ENCODE results near the gene TMEM158.

The TMEM158 gene
- 0.64 to 2.9 (median 1.5) reads per million in 17 experiments for total RNA-seq

DNA sequence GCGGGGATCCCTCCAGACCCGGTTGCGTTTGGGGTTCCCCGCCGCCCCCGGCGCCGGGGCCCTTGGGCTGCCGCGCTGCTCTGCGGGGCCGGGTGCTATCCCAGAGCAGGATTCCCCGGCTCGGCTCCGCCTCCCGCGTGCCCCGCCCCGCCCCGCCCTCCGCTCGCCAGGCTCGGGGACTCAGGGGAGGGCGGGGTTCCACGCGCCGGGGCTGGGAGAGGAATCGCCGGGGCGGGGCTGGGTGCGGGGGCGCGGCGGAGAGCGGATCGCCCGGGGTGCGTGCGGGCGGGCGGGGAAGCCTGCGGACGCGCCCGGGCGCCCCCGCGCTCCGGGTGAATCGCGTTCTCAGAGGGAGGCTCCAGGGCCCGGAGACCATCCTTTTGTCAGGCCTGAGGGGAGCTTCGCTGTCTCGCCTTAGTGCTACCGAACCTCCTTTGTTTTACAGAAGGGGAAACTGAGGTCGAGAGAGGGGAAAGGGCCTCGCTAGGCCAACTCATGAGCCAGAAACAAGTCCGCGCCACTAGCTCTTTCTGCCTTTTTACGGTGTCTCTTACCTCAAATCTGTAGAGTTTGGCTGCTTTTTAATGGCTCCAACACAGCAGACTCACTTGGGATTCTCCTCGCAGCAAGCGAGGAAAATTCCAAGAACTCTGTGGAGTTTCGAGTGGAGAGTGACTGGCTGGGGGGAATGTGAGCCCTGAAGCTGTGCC lies at the start of gene TMEM158:
TSS of gene TMEM158 (minus strand) at position 82 of the 710 bp plus-strand sequence. CDS start 260 bp downstream, outside the sequence.
- DNase-seq = peak; percentile 83 to 94 (median 90)

DNA sequence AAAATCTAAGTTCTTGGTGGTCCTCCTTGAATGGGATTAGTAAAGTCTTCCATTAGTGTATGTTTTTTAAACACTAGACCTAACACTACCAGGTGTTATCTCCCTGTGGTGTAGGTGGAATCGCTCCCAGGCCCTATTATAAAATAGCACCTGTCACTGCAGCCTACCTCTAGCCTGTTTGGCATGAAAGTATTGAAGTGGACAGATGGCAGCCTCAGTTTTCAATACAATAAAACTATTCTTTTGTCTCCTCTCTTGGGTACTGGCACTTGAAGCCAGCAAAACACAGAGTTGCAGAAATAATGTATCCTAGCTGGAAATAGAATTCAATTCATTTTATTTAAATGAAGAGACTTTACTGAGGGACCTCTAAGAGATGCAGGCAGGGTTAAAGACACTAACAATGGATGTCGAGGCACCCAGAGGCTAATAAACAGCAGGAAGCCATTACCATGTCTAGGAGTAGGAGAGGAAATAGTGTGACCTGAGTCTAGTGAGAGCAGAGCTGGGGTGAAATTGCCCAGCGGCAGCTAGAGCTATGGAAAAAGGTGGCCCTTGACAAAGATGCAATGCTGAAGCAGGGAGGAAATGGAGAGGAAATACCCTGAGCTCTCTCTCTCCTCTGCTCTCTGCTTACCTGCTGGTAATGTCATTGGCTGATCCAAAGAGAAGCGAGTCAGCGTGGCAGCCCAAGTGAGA lies 49.1 kb upstream of the TMEM158 start:
- DNase-seq = no peak

DNA sequence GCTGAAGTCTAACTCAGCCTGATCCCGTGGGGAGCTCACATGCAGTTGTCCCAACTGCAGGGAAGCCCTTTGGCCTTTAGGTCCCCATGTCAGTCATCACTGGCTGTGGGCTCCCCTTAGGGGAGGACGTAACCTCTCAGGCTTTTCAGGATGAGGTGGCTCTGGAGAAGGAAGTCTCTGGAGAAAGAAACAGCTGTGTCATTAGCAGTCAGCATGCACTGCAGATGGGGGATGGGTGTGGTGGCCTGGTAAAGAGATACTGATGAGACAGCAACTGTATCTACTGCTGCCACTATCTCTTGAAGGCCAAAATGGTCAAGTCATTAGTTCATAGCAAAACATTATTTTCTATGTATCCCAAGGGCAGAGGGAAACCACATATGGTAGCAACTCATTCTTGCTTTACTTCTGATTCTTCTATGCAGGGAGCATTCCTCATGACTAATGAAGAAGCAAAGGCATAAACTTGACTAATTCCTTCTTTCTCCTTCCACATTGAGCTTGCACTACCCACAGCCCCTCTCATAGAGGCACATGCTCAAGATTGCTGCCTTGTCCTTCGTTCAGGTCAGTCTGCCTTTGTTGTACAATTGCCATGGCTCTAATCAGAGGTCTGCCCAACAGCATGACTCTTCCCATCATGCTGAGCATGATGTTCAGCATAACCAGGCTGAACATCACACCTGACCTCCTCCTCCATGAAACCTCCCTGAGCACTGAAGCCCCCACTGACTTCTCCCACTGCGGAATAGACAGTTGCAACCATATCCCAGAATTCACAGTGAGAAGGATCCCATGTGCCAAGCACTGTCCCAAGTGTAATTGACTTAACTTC lies 47.8 kb upstream of the TMEM158 start:
- peak; percentile 75 to 90 (median 84) for DNase-seq

DNA sequence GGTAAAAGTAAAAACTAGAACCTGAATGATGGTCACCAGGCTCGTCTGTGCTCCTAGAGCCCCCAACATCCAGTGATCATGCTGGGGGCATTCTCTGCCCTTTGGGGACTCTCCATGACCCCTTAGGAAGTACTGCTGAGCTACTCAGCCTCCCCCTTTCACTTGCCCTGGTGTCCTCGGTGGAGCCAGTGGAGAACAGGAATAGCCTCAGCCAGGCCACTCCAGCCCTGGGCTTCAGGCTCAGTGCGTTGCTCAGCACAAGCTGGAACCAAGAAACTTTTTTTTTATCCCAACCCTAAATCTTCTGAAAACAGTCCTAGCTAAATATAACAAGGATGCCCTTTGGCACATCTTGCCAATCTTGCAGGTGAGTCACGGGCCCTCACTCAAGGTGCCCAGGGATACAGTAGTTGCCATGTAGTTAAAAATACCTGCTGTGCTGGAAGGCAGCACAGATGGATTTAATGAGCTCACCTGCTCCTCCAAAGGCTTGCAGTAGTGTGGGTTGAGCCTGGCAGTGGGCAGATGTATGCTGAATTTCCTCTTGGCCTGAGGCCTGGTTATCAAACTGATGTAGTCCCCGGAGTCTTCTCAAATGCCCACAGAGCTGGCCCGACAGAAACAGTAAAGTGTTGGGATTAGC lies 46.9 kb upstream of the TMEM158 start:
- no peak for DNase-seq

DNA sequence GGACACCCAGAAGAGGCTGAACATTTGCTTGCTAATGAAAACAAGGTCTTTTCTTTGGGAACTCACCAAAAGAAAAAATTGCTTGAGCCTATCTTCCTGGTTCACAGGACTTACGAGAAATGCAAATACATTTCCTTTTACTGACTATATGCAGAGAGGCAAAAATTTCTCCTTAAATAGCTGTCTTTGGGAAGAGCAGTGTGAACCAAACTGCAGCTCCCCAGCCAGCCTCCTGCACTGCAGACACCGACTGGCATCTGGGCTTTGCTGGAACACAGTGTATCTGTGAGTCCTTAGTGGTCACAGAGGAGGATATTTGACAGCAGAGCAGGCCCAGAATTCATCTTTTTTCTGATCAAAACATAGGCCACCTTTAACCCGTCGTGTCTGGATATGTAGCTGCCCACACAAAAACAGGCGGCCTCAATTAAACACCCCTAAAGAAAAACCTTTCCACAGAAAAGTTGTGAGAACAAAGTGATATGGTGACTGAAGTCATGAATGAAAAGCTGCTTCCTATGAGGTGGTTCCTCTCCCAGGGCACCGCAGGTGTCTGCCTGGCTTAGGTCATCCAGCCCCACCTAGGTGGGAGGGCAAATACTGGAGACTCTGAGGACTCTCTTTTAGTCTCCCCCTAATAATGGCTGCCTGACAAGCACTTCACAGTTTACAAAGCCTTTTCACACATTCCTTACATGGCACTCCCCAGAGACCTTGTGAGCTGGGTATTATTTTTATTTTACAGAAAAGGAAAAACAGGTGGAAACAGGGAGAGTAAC lies 46.1 kb upstream of the TMEM158 start:
- no peak for DNase-seq

DNA sequence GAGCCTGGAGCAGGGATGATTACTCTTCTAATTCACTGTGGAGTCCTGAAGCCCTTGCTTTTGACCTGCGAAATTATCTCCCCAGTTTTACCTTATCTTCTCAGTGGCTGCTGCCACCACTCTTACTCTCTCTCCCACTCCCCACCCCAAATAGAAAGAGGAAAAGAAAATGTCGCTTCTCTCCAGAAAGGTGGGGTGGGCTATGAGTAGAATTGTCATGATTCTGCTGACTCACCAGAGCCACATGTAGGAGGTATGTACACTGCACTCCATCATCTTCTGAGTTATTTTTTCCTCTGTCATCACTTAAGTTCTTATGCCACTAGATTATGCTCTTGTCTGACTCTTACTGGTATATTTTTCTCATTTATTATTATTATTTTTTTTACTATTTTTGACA lies 43.9 kb upstream of the TMEM158 start:
- no peak for DNase-seq

DNA sequence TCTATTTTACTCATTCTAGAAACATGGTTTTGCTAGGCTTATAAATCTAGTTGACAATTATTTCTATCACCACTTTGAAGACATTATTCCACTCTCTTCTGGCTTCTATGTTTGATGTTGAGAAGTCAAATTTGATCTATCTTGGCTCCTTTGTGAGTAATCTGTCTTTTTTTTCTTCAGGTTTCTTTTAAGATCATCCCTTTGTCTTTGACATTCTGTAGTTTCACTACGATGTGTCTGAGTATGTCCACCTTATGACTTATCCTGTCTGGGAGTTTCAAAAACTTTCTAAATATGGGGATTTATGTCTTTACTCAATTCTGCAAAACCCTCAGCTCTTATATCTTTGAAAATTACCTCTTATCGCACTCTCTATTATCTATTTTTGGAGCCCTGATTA lies 41.0 kb upstream of the TMEM158 start:
- DNase-seq = no peak

DNA sequence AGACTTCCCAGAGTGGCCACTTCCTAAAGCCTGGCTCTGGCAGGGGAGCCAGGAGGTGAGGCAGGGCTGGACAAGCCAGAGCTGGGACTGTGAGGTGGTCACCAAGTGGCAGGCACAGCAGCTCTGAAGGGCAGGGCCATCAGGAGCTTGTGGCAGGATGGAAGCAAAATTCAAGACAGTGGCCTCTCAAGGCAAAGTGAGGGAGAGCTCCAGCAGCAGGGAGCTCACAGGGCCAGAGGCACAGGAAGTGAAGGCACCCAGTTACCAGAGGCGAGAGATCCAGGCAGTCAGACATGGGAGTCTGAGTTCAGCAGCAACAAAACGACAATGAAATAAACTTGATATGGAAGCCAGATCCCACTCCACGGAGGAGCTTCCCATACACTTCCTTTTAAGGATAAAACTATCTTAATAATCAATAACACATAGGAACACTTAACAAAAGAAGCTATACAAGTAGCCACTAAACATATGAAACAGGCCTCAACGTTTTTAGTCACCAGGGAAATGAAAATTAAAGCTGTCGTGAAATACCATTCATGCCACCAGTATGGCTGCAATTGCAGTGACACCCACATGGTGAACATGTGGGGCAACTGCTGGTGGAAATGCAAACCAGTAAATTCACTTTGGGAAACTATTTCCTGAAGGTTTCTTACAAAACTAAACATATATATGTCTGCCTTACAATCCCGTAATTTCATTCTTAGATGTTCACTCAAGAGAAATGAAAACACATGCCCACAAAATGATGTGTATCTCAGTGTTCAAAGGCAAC lies 35.4 kb upstream of the TMEM158 start:
- DNase-seq = peak in 3 of 4 experiments; percentile 12 to 30 (median 12)

DNA sequence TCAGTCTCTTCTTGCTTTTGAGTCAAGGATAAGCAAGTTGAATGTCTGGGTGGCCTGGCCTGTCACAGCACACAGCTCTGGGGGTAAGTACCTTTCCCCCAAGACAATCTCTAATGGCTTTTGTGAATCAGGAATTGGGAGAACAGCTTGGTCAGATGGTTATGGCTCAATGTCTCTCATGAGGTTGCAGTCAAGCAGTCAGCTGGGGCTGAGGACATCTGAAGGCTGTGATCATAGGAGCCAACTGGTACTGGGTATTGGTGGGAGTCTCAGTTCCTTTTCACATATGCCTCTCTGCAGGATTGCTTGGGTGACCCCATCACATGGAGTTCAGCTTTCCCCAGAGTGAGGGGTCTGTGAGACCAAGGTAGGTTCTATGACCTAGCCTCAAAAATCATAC lies 33.0 kb upstream of the TMEM158 start:
- DNase-seq = peak; percentile 68 to 82 (median 82)

DNA sequence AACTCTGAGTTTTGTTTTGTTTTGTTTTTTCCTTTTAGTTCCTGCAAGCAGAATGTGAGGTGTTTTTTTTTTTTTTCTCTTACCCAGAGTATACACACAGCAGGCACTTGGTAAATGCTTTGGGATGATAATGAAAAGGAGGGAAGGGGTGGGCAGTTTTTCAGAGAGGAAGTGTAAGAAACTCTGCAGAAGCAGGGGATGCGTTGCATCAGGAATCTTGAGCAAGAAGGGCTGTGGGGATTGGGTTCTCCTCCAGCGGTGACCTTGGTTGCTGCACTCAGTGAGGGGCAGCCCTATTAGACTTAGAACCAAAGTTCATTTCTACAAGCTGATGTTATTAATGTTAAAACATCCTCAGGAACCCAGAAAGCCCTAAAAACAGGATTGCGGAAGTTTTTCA lies 32.2 kb upstream of the TMEM158 start:
- peak; percentile 60 to 86 (median 82) for DNase-seq

DNA sequence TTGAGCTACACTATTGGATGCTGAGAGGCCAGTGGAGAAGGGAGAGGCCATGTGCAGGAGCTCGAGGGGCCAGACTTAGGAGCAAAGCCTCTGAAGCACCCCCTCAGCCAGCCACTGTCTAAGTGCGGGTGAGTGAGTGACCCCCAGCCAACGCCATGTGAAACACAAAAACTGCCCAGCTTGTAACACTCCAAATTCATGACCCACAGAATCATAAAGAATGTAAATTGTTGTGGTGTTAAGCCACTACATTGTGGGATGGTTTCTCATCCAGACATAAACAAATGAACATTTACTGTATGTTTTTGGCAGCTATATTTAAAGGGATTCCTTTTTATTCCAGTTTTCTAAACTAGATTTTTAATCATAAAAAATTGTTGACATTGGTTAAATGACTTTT lies 27.2 kb upstream of the TMEM158 start:
- DNase-seq = no peak

DNA sequence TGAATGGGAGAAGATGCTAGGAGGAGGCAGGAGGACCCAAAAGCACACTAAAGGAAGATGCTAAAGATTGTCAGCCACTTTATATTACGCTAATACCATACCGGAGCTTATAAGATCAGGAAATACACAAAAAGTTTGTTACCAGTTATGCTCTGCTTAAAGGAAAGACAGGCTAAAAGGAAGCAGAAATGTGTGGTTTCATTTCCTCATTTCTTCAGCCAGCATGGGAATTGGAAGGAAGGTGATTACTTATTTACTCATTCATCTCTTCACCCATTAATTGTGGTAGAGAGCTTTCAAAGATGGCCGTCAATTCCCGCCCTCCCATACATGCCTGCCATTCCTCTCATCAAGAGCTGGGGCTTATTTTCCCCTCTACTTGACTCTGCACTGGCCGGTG lies 26.7 kb upstream of the TMEM158 start:
- DNase-seq = peak; percentile 6 to 67 (median 48)

DNA sequence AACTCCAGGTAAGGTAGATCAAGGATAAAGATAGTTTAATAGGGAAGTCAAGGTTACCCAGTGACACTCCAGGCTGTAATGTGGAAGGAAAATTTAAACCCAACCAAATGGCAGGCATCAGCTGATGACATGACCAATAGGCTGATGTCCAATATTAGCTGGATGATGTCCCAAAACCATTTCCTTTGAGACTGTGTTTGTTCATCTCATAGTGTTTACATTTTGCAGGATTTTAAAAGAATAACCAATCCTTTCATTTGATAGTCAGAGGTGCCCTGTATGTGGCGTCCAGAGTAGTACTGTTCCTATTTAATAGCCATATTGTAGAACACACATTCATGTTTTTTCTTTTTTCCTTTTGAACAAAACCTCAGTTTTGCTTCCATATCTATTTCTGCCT lies 23.3 kb upstream of the TMEM158 start:
- no peak for DNase-seq

DNA sequence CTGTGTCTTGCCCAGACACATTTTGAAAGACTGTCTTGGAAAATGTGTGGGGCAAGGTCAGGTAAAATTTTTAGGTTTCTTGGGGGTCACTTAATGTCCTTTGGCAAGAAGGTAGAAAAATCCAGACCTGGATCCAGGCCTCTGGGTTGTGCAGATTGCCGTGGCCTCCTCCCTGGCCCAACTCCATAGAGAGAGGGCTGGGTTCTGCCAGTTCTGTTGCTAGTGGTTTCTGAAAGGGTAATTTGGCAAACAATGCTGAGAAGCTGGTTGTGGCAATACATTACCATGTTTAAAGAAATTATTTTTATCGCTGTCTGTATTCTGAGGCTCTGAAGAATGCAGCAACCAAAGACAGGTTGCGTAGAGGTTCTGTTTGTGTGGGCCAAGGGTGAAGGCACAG lies 20.2 kb upstream of the TMEM158 start:
- DNase-seq = no peak

DNA sequence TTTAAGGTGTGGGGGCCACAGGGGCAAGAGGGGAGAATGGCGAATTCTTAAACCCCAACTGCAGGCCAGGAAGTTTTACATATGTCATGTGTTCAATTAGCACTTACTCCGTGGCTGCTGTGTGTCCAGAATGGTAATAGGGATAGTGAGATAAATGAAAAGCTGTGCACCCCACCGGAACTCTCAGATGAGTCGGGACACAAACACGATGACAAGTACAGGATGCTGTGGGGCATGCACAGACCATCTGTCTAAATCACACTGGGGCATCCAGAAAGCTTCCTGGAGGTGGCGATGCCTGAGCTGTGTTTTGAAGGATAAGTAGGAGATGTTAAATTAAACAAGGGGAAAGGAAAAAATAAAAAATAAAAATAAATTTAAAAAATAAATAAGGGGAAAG lies 18.3 kb upstream of the TMEM158 start:
- no peak for DNase-seq

DNA sequence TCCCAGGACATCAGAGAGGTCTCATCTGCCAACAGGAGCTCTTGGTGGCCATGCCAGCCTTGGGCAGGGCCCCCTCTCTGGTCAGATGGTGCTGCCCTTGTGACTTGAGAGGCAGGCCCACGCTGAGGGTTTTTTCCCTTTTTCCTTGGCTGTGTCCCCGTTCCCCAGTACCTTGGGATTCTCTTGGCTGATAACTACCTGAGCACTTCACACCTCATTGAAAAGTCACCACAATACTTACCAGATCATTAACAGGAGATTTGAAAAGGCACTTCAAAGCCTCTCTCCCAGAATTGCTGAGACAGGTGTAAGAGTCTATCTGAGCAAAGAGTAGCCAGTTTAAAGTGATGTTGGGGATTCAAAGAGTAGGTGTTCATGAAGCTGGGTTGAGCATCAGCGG lies 15.1 kb upstream of the TMEM158 start:
- DNase-seq = no peak

DNA sequence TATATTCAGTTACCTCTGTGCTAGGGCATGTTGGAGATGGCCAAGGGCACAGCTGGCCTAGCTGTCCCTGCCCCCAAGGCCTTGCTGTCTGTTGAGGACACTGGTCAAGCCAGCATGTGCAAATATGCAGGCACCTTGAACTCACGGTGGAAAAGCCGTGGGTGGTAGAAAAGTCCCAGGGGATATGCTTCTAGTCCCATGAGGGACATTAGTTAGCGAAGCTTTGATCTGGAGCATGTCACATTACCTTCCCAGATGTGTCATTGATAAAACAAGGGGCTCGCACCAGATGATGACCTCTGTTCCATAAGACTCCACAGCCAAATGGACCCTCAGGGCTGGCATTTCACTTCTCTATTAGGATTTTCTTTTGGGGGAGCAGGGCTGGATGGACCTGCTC lies 14.2 kb upstream of the TMEM158 start:
- no peak for DNase-seq

DNA sequence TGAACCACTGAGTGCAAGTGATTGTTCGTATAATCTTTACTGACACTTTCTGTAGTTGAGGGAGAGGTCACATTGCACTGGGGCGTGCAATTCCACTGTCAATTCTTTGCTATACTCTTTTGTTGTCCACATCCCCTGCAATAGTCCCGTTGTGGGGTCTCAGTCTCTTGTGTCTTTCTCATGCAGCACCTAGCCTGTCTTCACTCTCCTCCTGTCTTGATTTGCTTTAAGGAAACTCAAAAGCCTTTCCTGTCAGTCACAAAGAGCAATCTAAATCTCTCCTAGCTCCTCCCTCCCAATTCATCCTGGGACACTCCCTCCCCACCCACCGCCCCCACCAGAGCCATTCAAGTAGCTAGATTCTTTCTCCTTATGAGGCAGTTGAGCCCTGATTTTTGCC lies 13.2 kb upstream of the TMEM158 start:
- no peak for DNase-seq

DNA sequence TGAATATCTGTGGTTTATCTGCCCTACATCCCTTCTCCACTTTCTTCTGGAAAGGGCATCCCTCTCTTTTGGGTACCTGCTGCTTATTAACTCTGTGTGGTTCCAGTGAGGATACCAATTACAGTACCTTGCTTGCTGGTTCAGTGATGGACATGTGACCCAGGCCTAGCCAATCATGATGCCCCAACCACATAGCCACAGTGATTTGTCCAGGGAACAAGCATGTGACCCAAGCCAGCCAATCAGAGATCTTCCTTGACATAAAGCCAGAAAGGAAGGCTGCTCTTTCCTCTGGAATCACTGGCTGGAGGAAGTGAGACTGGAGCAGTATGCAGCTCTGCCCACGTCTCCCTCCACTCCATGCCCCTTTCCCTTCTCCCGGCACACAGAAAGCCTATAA lies 10.9 kb upstream of the TMEM158 start:
- DNase-seq = no peak

DNA sequence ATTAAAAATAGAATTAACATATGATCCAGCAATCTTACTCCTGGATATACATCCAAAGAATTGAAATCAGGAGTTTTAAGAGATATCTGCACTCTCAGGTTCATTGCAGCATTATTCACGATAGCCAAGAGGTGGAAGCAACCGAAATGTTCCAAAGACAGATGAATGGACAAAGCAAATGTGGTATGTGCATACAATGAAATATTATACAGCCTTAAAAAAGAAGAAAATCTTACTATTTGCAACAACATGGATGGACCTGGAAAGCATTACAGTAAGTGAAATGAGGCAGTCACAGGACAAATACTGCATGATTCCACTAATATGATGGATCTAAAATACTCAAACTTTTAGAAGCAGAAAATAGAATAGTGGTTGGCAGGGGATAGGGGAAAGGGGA lies 9.3 kb upstream of the TMEM158 start:
- no peak for DNase-seq

DNA sequence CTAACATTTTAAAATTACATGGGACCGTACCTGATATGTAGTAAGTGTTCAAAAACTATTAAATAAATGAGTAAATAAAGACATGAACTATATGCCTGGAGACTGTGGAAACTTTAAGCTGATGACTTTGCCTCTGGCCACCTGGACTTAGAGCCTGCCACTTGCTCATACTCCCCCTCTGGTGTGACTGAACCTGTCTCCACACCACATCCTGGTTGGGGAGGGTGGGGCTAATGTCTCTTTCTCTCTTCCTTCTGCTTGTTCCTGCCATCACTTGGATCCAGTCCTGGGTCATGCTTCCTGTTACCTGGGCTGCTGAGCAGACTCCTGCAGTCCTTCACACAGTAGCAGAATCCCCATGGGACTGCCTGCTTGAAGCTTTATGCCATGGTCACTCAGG lies 8.2 kb upstream of the TMEM158 start:
- no peak for DNase-seq

Measured in suppressor macrophage (primary cell).